Testis (tissue), 2 donors: ENCODE data around the gene ESR2.

Source experiments
- CTCF ChIP-seq, 3 experiments: fragments of 450-650 bp in 2 of 3; fragments of 200-600 bp in 1 of 3; sonication (generic) in 1 of 3; IDR thresholded peaks; one replicate each; pipeline ENCODE4 v1.5.1; 2016 to 2019; ENCODE audit warnings: antibody characterized with exemption in 3 of 3, mild to moderate bottlenecking in 2 of 3, moderate library complexity in 1 of 3
- POLR2A ChIP-seq: fragments of 450-650 bp; IDR thresholded peaks from one replicate; pipeline ENCODE4 v1.6.1; 2017; ENCODE audit warnings: antibody characterized with exemption, mild to moderate bottlenecking, moderate library complexity

- no peak for TF ChIP-seq CTCF (IDR thresholded peaks at IDR 0.05)
- TF ChIP-seq POLR2A: no peak
Measured at GRCh38 chr14:64217834-64218233, 76.3 kb downstream of the ESR2 start.
